ENCODE data around the gene PRRC2A.
A peak's percentile ranks its signal among the peaks of the same experiment; 100 is the strongest.
"Not testable (repeated sequence)": the region's sequence is repeated elsewhere in the genome, so short reads cannot be mapped to it uniquely, and the experiment has no call there.

The PRRC2A gene

DNA sequence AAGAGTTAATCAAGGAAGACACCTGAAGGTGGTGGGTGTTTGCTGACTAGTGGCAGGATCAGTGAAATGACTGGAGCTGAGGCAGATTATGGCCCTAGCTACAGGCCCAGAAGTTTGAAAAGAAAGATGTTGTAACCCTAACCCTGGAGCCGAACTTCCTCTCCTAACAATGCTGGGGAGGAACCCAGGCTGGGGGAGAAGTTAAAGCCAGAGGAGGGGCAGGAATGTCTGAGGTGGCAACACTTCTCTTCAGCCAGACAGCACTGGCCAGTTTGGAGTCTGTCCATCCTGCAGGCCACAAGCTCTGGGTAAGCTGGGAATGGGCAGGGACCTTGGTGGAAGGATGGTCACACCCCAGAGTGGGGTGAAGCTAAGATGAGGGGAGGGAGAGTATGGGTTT lies 34.5 kb upstream of the PRRC2A start, which contains the start of gene LST1:
Gene LST1, plus strand, starts transcription at position 270 of the 400 bp plus-strand sequence. CDS start 1,023 bp downstream, outside the sequence.
- DNase-seq: no peak

DNA sequence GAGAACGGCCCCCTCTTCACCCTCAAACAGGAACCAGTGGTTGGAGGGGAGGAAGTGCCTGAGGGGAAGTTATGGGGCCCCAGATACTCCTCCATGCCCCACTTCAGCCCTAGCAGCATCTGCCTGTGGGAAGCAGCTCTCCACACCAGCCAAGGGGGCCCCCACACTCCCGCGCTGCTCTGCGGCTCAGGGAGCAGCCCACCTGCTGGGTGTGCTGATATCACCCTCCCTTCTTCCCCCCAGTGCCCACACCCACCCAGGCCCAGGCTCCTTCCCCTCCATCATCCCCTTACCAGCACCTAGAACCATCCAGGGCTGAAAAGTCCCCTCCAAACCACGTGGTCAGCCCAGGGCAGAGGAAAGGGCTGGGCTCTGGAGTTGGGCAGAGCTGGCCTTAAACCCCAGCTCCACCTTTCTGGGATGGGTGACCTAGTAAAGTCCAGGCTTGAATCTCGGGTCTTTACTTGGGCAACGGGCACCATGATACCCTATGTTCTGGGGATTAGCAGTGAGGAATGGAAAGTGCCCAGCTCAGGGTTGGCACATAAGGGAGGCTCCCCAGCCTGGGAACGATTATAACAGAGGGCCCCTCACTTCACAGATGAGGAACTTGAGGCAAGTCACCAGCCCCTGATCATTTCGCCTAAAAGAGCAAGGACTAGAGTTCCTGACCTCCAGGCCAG lies 33.8 kb upstream of the PRRC2A start:
- DNase-seq: no peak

DNA sequence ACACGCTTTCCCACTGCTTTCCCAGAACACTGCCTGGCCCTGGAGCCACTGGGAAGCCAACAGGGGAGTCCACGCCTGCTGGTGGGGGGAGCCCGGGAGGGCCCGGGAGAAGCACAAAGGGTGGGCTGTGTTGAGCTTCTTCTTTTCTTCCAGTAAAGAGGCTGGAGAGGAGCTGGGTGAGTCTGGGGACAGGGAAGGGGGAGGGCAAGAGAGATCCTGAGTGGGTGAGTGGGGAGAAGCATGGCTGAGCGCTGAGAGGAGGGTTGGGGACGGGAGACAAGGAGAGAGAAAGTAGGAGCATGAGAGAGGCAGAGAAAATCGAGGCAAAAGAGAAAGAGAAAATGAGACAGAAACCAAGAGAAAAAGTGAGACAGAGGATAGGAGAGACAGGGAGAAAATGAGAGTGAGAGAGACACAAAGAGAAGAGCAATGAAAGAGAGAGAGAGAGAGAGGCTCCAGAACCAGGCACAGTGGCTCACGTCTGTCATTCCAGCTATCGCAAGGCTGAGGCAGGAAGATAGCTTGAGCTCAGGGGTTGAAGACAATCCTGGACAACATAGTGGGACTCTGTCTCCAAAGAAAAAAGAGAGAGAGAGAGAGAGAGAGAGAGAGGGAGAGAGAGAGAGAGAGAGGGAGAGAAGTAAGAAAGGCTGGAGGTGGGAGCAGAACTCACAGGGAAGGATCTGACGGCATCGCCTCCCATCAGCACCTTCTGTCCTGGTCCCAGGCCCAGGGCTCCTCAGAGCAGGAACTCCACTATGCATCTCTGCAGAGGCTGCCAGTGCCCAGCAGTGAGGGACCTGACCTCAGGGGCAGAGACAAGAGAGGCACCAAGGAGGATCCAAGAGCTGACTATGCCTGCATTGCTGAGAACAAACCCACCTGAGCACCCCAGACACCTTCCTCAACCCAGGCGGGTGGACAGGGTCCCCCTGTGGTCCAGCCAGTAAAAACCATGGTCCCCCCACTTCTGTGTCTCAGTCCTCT lies 32.4 kb upstream of the PRRC2A start:
- no peak for DNase-seq

DNA sequence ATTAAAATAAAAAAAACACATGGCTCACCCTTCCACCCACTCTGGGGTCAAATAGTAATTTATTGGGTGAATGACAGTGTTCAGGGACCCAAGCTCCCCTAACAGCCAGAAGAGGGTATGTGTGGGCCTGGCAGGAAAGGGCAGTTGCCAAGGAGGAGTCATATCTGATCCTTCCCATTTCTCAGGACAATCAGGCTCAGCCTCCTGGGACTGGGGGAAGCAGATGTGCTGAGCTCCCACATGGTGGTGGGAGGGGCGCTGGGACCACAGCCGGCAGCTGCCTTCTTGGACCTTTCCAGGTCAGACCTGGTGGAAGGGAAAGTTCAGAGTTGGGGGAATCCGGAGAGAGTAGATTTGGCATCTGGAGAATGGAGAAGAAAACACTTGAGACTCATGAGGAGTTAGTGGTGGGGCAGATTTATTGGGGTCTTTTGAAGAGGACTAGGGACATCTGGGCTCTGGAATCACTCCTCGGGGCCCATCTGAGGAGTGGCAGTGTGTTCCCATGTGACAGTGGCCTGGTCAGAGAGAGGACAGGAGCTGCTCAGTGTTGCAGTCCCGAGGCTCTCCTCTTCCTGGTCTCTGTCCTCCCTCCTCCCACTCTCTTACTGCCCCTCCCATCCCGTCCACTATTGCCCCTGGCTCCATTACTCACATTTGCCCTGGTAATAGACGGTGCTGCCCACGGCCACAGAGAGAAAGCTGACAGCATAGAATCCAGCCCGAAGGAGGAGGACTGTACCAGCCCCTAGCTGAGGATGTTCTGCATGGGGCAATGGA lies 31.5 kb upstream of the PRRC2A start:
- DNase-seq: no peak

DNA sequence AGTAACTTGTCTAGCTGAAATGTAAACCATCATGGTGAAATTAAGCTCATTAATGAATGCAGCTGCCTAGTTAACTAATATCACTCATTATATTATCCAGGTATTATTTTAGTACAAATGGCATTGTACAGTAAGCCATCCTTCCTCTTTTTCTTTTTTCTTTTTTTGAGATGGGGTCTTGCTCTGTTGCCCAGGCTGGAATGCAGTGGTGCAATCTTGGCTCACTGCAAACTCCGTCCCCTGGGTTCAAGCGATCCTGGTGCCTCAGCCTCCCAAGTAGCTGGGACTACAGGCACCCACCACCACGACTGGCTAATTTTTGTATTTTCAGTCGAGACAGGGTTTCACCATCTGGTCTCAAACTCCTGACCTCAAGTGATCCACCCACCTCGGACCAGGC lies 29.8 kb upstream of the PRRC2A start:
- not testable (repeated sequence) for DNase-seq

DNA sequence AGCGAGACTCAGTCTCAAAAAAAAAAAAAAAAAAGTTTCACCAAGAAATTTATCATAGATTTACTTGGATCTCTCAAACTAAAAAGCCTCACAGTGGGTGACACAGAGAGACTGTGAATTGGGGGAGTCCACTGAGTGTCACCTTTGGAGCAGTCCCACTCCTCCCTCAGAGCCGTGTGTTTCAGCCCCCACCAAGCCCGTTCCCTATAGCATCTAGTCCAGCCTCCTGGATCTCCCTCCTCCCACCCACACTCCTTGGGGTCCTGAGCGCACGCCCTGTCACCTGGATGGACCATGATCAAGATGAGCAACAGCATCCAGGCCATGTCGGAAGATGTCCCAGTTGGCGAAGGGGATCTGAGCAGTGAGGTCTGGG lies 28.1 kb upstream of the PRRC2A start:
- DNase-seq: no peak

DNA sequence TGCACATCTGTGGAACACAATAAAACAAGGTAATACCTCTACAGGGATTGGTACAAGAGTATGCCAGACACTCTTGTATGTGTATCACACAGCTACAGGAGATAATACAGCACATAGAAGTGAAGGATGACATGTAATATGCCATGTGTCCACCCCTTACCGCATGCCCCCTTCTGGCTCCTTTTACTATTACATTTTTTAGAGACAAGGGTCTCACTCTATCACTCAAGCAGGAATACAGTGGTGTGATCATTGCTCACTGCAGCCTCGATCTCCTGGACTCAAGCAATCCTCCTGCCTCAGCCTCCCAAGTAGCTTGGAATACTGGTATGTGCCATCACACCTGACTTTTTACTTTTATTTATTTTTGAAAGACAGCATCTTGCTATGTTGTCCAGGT lies 23.5 kb upstream of the PRRC2A start:
- DNase-seq: no peak

DNA sequence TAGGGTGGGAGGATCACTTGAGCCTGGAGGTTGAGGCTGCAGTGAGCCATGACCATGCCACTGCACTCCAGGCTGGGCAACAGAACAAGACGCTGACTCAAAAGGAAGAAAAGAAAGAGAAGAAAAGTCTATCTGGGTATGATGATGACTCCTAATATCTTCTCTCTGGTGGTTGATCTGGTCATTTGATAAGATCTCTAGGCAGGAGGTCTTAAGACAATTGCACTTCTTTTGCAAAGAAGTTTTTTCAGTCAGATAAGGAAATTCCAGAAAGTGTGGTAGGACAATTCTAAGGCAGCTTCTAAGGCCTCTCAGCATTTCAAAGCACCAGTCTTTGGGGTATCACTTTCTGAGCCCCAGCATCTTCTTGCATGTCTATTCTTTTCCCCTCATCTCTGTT lies 13.2 kb upstream of the PRRC2A start:
- DNase-seq: no peak

DNA sequence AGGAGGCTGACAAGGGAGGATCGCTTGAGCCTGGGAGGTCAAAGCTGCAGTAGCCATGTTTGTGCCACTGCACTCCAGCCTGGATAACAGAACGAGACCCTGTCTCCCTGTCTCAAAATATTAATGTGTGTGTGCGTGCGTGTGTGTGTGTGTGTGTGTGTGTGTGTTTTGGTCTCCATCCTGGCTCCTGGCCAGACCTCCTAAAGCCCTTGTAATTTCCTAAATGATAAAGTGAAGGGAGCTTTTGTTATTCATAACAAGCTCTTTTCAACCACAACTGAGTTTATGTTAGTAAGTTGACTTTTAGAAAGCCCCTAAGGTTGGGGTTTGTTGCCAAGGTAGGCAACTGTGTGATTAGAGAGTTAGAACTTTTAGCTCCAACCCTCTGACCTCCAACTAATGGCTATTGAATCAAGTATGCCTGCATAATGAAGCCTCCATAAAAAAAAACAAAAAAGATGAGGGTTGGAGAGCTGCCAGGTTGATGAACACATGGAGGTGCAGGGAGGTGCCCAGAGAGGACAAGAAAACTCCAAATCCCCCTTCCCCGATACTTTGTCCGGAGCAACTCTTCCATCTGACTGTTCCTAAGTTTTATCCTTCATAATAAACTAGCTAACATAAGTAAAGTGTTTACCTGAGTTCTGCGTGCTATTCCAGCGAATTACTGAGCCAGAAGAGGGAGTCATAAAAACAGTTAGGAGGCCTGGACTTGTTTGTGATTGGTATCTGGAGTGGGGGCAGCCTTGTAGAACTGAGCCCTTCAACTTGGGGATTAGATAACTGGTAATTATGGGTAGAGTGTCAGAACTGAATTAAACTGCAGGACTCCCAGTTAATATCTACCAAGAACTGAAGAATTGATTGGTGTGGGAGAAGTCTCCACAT lies 10.8 kb upstream of the PRRC2A start:
- DNase-seq: no peak

DNA sequence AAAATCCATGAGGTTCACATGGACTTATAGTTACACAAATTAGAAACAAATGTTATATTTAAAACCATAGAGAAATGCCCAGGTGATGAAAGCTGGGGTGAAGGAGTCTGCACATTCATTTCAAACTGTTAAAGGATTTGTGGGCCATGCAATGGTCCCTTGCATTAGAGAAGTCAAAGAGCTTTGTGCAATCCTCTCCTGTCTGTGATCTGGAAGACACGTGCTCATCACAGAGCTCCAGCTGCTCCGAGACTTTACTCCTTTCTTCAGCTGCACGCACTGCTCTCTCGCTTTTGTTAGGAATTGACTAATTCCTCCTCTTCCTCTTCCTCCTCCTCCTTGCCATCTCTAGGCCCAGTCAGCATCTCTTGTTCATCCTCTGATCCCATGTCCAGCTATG lies 9.5 kb upstream of the PRRC2A start:
- no peak for DNase-seq

DNA sequence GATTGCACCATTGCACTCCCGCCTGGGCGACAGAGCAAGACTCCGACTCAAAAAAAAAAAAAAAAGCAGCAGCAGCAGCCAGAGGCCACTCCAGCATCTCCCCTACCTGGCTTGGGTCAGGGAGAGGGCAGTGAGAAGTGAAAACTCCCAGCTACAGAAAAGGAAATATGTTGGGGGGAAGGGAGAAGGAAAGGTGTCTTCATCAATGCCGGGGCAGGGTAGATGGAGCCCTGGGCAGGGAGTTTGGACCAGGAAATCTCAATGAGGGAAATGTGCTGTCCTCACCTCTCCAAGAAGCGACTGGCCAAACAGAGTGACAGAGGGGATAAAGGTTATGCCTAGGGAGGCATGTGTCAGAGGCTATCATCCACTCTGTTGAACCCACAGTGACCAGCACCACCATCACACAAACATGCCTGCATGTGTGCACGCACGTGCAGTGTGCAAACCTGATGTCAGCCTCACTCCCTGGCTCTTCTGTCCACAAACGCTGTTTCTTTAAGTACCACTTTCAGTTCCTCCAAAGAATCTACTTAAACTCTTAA lies 6.4 kb upstream of the PRRC2A start:
- DNase-seq: no peak

DNA sequence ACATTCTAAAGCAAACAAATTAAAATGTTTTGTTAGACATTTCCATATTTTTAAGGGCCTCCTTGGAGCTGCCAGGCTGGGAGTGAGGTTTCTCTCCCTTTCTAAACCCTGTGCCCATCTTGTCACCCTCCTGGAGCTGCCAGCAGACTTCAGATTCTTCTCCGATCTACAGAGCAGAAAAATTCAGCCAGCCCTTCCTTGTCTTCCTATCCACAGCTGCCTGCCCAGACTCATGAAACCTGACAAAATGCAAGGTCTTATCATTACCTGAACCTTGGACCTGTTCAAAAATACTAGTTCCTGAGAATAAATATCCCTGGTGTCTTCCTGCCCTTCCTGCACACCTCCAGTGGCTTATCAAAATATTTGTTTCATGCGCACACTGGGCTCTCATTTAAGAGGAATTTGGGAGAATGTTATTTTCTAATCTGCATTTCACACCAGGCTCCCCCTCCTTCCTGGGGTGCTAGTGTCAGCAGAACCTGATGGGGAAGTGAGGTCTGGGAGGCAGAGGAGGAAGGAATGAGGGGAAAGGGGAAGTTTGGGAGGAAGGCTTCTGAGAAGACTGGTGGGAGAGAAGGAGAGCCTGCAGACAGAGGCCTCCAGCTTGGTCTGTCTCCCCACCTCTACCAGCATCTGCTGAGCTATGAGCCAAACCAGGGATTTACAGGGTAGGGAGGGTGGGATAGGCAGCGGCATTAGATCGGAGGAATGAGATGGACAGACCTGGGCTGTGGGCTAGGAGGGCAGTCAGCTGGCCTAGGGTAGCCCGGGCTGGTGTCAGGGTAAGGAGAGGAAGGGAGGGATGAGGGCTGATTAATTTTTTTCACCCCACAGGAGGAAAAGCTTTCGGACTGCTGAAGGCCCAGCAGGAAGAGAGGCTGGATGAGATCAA lies 5.6 kb upstream of the PRRC2A start, which contains the start of gene AIF1:
Gene AIF1, plus strand, starts transcription at position 551 of the 895 bp plus-strand sequence. Its CDS starts 96 bp downstream, at position 647.
- DNase-seq: no peak

DNA sequence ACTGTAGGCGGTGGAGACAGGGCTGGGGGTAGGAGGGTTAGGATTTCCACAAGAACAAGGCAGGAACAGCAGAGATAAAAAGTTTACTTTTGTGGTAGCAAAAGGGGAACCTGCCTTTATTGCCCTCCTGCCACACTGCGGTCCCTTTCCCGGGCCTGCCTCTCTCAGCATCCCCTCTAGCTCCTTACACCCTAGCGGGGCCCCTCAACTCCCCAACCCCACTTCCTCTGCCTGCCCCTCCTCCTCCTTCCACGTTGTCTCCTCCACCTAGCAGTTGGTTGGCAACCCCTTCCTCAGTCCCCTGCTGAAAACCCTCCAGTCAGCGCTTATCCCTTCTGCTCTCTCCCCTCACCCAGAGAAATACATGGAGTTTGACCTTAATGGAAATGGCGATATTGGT lies 4.8 kb upstream of the PRRC2A start:
- no peak for DNase-seq

DNA sequence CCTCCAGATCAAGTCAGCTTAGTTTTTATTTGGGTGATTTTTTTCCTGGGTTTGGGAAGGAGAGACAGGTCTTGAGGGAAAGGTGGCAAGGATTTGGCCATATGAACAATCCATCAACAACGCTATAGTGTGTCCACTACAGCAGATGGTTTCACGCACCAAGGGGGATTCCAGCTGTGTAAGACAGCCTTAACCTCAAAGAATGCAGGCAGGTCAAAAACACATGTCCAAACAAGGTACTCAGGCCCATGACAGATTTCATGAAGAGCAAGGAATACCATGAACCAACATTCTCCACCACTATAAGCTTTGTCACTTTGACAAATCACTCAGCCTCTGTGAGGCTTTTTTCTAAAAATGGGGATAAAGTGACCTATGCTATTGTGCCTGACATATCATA lies 3.5 kb upstream of the PRRC2A start:
- DNase-seq: no peak

DNA sequence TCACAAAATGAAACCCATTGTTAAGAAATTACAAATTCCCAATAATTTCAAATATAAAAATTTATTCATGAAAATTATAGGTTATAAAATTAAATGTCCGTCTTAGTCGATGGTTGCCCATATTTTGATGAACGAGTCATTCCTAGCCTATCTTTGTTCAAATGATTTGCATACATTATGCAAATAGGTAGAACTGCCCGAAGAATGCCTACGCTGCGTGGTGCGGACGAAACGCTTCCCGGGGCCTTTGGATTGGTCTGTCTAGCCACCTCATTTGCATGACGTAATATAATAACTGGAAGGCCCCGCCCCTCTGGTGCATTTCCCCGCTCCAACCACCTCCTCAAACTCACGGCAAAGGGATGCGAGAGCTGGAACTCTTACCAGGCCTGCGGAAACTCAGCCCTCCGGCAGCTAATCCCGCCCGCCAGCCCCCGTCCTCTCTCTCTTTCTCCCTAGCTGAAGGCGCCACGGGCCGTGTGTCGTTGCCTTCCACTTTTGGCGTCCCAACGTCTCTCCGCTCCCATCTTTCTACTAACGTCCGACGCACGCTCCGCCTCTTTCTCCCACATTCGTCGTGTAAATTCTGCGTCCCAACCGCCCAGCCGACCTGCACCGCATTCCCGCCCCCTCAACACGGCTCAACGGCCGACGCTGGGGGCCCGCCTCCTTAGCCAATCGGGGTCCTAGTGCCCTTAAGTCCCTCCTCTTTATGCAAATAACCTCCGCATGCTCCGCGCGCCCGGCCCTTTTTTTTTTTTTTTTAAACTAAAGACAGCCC lies 520 bp upstream of the PRRC2A start:
- peak; percentile 84 for DNase-seq

DNA sequence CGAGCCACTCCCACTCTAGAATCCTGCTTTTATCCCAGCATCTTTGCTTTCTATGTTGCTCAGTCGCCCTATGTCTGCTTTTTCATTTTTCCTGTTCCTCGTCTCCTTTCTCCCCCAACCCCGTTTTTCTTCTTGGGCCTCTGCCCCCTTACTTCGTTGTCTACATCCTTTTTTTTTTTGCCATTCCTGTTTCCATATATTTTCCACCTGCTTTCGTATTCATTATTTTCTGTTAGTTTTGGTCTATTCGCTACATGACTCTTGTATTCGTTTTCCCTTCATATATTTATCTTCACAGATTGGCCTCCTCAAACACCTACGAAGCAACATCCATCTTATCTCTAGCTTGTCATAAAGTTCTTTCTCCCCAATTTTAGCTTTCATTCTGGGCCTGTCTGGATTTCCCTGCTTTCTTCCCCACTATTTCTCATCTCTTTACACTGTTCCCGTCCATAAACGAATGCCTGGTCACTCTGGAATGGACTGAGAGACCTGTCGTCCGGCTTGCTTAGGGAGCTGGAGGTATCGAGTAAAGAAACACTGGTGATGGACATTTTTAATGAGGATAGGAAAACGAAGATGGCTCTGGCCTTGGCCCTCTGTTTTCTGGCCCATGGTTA lies 915 bp downstream of the PRRC2A start:
- no peak for DNase-seq

DNA sequence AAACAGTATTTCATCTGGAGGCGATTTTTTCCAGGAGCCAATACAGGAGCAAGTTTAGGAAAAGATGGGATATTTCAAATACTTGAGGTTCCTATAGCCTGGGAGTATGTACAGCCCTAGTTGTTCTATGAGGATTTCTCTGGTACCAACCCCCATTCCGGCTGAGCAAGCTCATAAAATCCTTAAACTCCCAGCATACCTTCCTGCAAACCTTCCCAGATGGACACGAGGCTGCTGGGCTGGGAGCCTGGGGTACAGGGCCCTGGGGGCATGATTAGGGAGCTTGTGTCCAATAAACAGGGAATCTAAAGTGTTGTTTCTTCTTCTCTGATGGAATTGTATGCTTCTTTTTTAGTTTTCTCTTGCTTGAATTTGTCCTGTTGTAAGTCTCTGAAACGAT lies 1.5 kb downstream of the PRRC2A start:
- DNase-seq: no peak

DNA sequence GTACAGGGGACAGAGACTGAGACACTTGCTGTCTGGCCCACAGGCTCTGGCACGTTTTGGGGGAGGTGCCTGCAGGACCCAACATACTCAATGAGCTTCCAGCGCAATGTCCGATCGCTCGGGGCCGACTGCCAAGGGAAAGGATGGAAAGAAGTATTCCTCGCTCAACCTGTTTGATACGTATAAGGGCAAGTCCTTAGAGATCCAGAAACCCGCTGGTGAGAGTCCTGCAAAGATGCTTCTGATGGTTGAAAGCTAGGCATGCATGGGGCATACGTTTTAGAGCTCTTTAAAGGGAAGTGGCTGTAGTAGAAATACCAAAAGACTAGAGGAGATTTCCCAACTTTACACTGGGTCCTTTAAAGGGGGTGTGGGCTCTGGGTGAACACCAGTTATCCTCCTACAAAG lies 2.2 kb downstream of the PRRC2A start:
- no peak for DNase-seq

DNA sequence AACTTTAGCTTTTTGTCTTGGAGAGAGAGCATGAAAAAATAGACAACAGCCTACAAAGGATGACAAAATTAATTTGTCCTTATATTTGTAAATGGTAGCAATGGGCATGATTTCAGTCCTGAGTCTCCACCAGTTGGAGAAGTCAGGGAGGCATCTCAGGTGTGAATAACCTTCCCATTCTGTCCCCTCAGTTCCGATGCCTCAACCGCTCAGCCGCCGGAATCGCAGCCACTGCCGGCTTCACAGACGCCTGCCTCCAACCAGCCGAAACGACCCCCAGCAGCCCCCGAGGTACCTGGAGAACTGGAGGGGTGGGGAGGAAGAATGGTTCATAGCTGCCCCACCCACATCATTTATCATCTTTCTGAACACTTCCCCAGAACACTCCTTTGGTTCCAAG lies 3.6 kb downstream of the PRRC2A start:
- DNase-seq: no peak
